ENCODE measurements around the gene IPCEF1. TPM values are rescaled to one million over a fixed set of nuclear protein-coding genes. Genes with fewer than 3 reads are reported as not detected.

Gene IPCEF1
- polyA plus RNA-seq, 3 donors = 14.7 to 29.7 (median 16.5) TPM

DNA sequence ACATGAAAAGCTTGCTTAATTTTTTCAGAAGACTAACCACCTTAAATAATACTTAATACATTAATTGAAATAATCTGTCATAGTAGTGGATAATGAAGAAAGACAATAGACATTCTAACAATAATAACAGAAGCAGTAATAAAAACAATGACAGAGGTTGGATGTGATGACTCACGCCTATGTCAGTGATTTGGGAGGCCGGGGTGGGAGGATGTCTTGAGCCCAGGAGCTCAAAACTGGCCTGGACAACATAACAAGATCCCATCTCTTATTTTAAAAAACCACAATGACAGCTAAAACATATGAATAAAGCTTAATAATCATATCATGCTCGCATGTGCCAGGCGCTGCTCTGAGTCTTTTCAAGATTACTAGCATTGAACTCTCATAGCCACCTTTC is 105.5 kb downstream of the IPCEF1 start:
- H3K4me3 ChIP-seq (replicated peaks in 1 of 3; ENCODE audit: low read depth in 2 of 3, low read length in 3 of 3) = no peak overlapping the region
- H3K9ac ChIP-seq (ENCODE audit: insufficient read depth, low read length, poor library complexity, severe bottlenecking) = no peak overlapping the region
- H3K27me3 Mint-ChIP-seq (ENCODE audit: low read depth in 3 of 3) = no peaks in the 10 kb centered on the region
- H3K79me2 ChIP-seq (ENCODE audit: insufficient read depth, low read length) = peaks cover 82% of the 10 kb centered on the region
- H3K4me2 ChIP-seq (replicated peaks; ENCODE audit: extremely low read depth, low read length, poor library complexity, severe bottlenecking) = no peak overlapping the region
- peaks cover 59 to 74% of the 10 kb centered on the region in 2 donors for H3K4me1 ChIP-seq (ENCODE audit: control insufficient read depth in 1 of 2, insufficient read depth in 2 of 2, low read length in 2 of 2)
- no peaks in the 10 kb centered on the region for H4K20me1 ChIP-seq (ENCODE audit: insufficient read depth, low read length)
- H3K27ac ChIP-seq (ENCODE audit: low read depth in 1 of 2, low read length in 2 of 2) = peak overlapping the region in 1 of 2 donors; percentile 64
- peaks cover 0 to 6% (median 3%) of the 10 kb centered on the region in 7 donors for H3K9me3 Mint-ChIP-seq
- no peak overlapping the region for H2AFZ ChIP-seq (ENCODE audit: insufficient read depth, low read depth, low read length, poor library complexity, severe bottlenecking)
- H3K9me3 ChIP-seq (replicated peaks in 1 of 2; ENCODE audit: control insufficient read depth in 1 of 2, insufficient read depth in 1 of 2, low read length in 2 of 2) = no peaks in the 10 kb centered on the region
- peaks cover 3 to 4% of the 10 kb centered on the region in 2 donors for H3K36me3 ChIP-seq (replicated peaks in 1 of 2; ENCODE audit: control insufficient read depth in 1 of 2, insufficient read depth in 2 of 2, low read length in 2 of 2)
- TF ChIP-seq, protein P1, sequence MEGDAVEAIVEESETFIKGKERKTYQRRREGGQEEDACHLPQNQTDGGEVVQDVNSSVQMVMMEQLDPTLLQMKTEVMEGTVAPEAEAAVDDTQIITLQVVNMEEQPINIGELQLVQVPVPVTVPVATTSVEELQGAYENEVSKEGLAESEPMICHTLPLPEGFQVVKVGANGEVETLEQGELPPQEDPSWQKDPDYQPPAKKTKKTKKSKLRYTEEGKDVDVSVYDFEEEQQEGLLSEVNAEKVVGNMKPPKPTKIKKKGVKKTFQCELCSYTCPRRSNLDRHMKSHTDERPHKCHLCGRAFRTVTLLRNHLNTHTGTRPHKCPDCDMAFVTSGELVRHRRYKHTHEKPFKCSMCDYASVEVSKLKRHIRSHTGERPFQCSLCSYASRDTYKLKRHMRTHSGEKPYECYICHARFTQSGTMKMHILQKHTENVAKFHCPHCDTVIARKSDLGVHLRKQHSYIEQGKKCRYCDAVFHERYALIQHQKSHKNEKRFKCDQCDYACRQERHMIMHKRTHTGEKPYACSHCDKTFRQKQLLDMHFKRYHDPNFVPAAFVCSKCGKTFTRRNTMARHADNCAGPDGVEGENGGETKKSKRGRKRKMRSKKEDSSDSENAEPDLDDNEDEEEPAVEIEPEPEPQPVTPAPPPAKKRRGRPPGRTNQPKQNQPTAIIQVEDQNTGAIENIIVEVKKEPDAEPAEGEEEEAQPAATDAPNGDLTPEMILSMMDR (IDR thresholded peaks at IDR 0.05) = no peak
- intact Hi-C loops (cut with micrococcal nuclease) = loop anchor here in 1 of 2 donors (10.0 kb wide), 1 partner anchor 54 kb away; no protein-coding TSS in a partner anchor
- 100% methylated on average over 2 of the region's 4 CpGs for WGBS (ENCODE audit: insufficient coverage)
- H3K4me1 Mint-ChIP-seq = peaks cover 73% of the 10 kb centered on the region
- no peaks in the 10 kb centered on the region for H3K27me3 ChIP-seq (ENCODE audit: control insufficient read depth in 2 of 2, insufficient read depth in 2 of 2, low read length in 2 of 2)
- peak in 2 of 3 donors; percentile 25 to 44 for DNase-seq
- H3K27ac Mint-ChIP-seq = no peak overlapping the region
- peaks cover 16 to 23% of the 10 kb centered on the region in 2 donors for H3K36me3 Mint-ChIP-seq
- no peak overlapping the region for H3K4me3 Mint-ChIP-seq

DNA sequence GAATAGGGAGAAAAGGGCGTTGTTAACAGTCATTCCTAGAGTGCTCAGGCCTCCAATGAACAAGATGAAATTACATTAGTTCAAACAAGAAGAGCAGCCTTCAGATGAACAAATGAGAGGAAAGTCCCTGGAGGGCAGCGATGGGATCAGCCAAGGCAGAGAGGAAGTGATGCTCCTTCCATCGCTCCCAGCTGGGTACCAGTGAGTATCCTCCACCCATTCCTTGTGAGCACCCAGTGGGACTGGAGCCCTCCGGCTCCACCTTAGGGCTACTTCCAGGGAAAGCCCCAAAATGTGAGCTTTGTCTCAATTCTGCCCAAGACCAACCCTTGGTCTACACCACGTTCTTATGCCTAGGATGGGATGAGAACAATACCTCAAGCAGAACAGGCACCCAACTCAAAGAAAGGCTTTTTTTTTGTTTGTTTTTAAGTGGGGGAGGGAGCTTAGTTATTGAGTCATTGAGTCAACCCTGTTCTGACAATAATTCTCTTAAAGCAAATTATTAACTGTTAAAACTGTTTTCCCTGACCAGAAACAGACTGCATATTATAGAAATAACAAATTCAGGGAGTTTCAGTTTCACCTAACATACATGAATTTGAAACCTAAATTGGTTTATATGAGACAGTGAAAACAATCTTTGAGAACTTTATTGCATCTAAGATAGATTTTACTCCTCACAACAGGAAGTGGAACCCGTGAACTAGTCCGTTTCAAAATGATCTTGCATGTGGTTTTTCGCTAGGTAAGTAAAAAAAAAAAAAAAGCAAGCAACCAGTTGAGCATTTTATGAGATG is 106.9 kb downstream of the IPCEF1 start:
- Histone ChIP-seq H3K9me3 (replicated peaks in 1 of 2; ENCODE audit: control insufficient read depth in 1 of 2, insufficient read depth in 1 of 2, low read length in 2 of 2) (no peaks in the 10 kb centered on the region), H3K36me3 (replicated peaks in 1 of 2; ENCODE audit: control insufficient read depth in 1 of 2, insufficient read depth in 2 of 2, low read length in 2 of 2) (peaks cover 12 to 19% of the 10 kb centered on the region in 2 donors), H3K4me2 (replicated peaks; ENCODE audit: extremely low read depth, low read length, poor library complexity, severe bottlenecking) (peak overlapping the region; percentile 42), H3K4me1 (ENCODE audit: control insufficient read depth in 1 of 2, insufficient read depth in 2 of 2, low read length in 2 of 2) (peaks cover 56 to 76% of the 10 kb centered on the region in 2 donors), H2AFZ (ENCODE audit: insufficient read depth, low read depth, low read length, poor library complexity, severe bottlenecking) (no peak overlapping the region), H3K27me3 (ENCODE audit: control insufficient read depth in 2 of 2, insufficient read depth in 2 of 2, low read length in 2 of 2) (no peaks in the 10 kb centered on the region), H3K4me3 (replicated peaks in 1 of 3; ENCODE audit: low read depth in 2 of 3, low read length in 3 of 3) (peak overlapping the region in 1 of 3 experiments; percentile 25), H3K79me2 (ENCODE audit: insufficient read depth, low read length) (peaks cover 84% of the 10 kb centered on the region), H4K20me1 (ENCODE audit: insufficient read depth, low read length) (no peaks in the 10 kb centered on the region), H3K27ac (ENCODE audit: low read depth in 1 of 2, low read length in 2 of 2) (peak overlapping the region; percentile 19 to 64), H3K9ac (ENCODE audit: insufficient read depth, low read length, poor library complexity, severe bottlenecking) (no peak overlapping the region)
- peaks cover 0 to 1% (median 0%) of the 10 kb centered on the region in 7 donors for H3K9me3 Mint-ChIP-seq
- DNase-seq = peak in 2 of 3 donors; percentile 49 to 52
- TF ChIP-seq, protein P1 (IDR thresholded peaks at IDR 0.05) = no peak
- no CpG with 5 or more reads among the region's 8 CpGs for WGBS (ENCODE audit: insufficient coverage)
- H3K4me1 Mint-ChIP-seq = peaks cover 70% of the 10 kb centered on the region
- intact Hi-C loops (cut with micrococcal nuclease) = loop anchor here in 1 of 2 donors (10.0 kb wide), 1 partner anchor 55 kb away; no protein-coding TSS in a partner anchor
- H3K36me3 Mint-ChIP-seq = peaks cover 26 to 32% of the 10 kb centered on the region in 2 donors
- peak overlapping the region; percentile 15 to 82 (median 50) for H3K27ac Mint-ChIP-seq
- no peaks in the 10 kb centered on the region for H3K27me3 Mint-ChIP-seq (ENCODE audit: low read depth in 3 of 3)
- H3K4me3 Mint-ChIP-seq = no peak overlapping the region

Data from CD14-positive monocyte (primary cell).